Measurements from ENCODE around the gene PPP2R2C.

PPP2R2C gene

DNA sequence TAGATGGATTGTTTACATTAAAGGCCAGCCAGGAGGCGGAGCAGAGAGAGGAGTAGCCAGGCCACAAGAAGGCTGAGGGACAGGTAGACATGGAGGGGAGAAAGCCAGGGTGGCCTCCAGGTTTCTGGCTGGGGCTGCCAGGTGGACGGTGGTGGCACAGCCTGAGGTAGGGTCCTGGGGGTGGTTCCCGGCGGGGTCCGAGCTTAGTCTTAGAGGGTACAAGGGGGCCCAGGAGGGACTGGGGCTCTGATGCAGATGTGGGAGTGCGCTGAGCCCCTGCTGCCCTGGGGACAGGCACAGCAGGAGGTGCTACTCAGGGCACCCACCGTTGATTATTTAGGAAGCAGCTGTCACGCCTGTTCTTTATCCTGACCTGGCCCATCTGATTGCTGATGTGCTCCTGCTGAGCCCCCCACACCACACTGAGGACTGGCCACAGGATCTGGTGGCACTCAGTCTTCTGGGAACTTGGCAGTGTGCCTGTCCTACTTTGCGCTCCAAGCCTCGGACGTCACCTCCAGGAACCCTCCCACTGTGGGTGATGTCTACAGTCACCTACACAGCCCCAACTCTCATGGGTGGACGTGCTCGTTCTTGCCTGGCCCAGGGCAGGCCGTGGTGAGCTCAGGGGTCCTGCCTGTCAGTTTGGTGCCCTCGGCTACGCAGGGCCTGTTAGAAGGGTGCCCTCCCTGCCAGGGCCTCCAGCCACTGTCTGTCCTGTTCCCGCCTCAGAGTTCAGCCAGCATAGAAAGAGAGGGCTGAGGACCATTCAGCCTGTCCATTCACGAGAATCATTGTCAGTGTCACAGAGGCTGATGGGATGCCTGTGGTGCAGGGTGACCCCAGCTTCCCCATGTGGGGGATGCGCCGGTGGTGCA, 190.7 kb downstream of the PPP2R2C start:
- Histone ChIP-seq H3K4me3 (IDR thresholded peaks at IDR 0.05; ENCODE audit: insufficient read depth, low read depth, low read length) (no peak overlapping the region), H3K79me2 (ENCODE audit: insufficient read depth, low read depth) (no peaks in the 10 kb centered on the region), H3K4me2 (no peak overlapping the region), H3K36me3 (ENCODE audit: insufficient read depth) (no peaks in the 10 kb centered on the region), H2AFZ (ENCODE audit: low read depth) (no peak overlapping the region), H3K27me3 (ENCODE audit: insufficient read depth, low read depth) (no peaks in the 10 kb centered on the region), H3K9ac (no peak overlapping the region), H4K20me1 (ENCODE audit: insufficient read depth) (no peaks in the 10 kb centered on the region), H3K4me1 (ENCODE audit: low read depth, poor library complexity, severe bottlenecking) (peaks cover 27% of the 10 kb centered on the region), H3K27ac (no peak overlapping the region)
- TF ChIP-seq, protein P1, sequence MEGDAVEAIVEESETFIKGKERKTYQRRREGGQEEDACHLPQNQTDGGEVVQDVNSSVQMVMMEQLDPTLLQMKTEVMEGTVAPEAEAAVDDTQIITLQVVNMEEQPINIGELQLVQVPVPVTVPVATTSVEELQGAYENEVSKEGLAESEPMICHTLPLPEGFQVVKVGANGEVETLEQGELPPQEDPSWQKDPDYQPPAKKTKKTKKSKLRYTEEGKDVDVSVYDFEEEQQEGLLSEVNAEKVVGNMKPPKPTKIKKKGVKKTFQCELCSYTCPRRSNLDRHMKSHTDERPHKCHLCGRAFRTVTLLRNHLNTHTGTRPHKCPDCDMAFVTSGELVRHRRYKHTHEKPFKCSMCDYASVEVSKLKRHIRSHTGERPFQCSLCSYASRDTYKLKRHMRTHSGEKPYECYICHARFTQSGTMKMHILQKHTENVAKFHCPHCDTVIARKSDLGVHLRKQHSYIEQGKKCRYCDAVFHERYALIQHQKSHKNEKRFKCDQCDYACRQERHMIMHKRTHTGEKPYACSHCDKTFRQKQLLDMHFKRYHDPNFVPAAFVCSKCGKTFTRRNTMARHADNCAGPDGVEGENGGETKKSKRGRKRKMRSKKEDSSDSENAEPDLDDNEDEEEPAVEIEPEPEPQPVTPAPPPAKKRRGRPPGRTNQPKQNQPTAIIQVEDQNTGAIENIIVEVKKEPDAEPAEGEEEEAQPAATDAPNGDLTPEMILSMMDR (conservative IDR thresholded peaks at IDR 0.05; ENCODE audit: low read depth, low read length), result no peak

DNA sequence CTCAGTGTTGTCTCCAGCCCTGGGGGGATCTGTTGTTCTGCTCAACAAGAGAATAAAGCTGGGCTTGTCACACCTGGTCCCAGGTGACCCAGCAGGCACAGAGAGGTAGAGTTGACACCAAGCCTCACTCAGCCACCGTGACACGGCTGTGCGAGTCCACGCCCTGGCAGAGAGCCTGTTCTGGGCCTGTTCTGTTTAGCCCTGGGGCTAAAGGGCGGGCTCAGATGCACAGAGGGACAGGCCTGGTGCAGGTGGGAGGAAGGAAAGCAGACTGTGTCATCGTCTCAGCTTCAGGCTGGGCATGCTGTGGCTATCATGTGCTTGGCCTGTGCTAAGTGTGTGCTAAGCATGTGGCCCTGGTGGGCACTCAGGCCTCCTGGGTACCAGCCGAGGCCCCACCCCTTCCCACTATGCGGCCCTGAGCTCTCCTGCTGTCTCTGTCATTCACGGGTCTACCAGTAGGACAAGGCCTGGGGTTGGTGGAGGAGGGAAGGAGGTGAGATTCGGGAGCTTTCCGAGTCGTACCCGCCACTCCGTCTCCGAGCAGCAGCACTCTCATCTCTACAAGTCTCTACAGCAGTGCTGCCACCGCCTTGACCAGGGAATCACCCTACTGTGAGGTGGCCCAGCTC, 191.9 kb downstream of the PPP2R2C start:
- no peaks in the 10 kb centered on the region for H4K20me1 ChIP-seq (ENCODE audit: insufficient read depth)
- no peak overlapping the region for H2AFZ ChIP-seq (ENCODE audit: low read depth)
- TF ChIP-seq, protein P1 (conservative IDR thresholded peaks at IDR 0.05; ENCODE audit: low read depth, low read length), result no peak
- no peaks in the 10 kb centered on the region for H3K27me3 ChIP-seq (ENCODE audit: insufficient read depth, low read depth)
- H3K79me2 ChIP-seq (ENCODE audit: insufficient read depth, low read depth), result no peaks in the 10 kb centered on the region
- no peaks in the 10 kb centered on the region for H3K36me3 ChIP-seq (ENCODE audit: insufficient read depth)
- no peak overlapping the region for H3K4me3 ChIP-seq (IDR thresholded peaks at IDR 0.05; ENCODE audit: insufficient read depth, low read depth, low read length)
- H3K27ac ChIP-seq, result no peak overlapping the region
- H3K9ac ChIP-seq, result no peak overlapping the region
- no peak overlapping the region for H3K4me2 ChIP-seq
- peaks cover 27% of the 10 kb centered on the region for H3K4me1 ChIP-seq (ENCODE audit: low read depth, poor library complexity, severe bottlenecking)

DNA sequence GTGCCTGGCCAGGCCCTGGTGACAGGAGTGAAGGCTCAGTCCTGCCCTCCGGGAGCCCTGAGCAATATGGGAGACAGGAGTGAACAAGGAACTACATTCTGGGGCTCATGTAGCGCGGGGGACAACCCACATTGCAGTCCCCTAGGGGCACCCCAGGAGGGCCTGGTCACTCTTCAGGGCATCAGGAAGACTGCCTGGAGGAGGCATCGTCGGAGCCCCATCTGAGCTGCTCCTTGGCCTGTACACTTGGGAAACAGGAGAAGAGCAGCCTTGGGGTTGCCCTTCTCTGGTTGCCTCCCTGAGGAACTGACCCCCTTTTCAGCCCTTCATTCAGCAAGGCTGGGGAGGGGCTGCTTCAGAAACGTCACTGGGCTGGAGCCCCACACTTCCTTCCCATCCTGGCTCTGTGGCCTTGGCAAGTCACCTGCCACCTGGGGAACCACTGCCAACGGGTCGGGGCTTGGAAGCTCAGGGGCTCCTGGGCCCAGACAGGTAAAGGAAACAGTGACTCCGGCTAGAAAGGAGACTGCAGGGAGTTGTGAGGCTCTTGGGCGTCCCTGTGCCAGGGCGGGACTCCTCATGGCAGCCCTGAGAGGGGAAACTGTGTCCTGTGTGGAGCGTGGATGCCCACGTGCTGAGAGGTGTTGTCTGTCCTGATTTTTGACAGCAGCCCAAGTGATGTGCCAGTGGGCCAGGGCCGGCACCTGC, 192.7 kb downstream of the PPP2R2C start:
- Histone ChIP-seq H4K20me1 (ENCODE audit: insufficient read depth) (no peaks in the 10 kb centered on the region), H3K36me3 (ENCODE audit: insufficient read depth) (no peaks in the 10 kb centered on the region), H3K4me2 (no peak overlapping the region), H3K9ac (no peak overlapping the region), H3K4me3 (IDR thresholded peaks at IDR 0.05; ENCODE audit: insufficient read depth, low read depth, low read length) (no peak overlapping the region), H3K79me2 (ENCODE audit: insufficient read depth, low read depth) (no peaks in the 10 kb centered on the region), H3K27ac (no peak overlapping the region), H3K4me1 (ENCODE audit: low read depth, poor library complexity, severe bottlenecking) (peaks cover 27% of the 10 kb centered on the region), H2AFZ (ENCODE audit: low read depth) (no peak overlapping the region), H3K27me3 (ENCODE audit: insufficient read depth, low read depth) (no peaks in the 10 kb centered on the region)
- TF ChIP-seq, protein P1 (conservative IDR thresholded peaks at IDR 0.05; ENCODE audit: low read depth, low read length), result no peak

DNA sequence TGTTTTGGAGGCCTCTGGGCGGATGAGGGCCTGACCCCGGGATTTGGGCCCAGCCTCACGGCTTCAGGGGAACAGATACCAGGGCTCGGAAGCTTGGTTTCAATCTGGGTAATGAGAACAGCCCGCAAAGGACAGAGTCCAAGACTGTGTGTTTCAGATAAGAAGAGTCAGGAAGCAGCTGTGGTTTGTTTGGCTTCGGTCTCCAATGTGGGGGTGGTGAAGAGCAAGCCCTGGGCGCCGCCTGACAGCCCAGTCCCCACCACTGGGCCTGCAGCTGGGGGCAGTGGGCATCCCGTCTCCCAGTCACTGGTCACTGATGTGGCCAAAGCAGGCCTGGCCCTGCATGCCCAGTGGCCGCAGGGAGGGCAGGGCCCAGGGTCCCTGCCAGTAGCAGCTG, 193.6 kb downstream of the PPP2R2C start:
- H2AFZ ChIP-seq (ENCODE audit: low read depth), result no peak overlapping the region
- TF ChIP-seq, protein P1 (conservative IDR thresholded peaks at IDR 0.05; ENCODE audit: low read depth, low read length), result no peak
- peaks cover 27% of the 10 kb centered on the region for H3K4me1 ChIP-seq (ENCODE audit: low read depth, poor library complexity, severe bottlenecking)
- no peaks in the 10 kb centered on the region for H3K36me3 ChIP-seq (ENCODE audit: insufficient read depth)
- 0 out of 2 replicates have a peak overlapping the region, but pooled peaks have one; percentile 18 for H3K9ac ChIP-seq
- peak overlapping the region; percentile 61 for H3K27ac ChIP-seq
- H3K27me3 ChIP-seq (ENCODE audit: insufficient read depth, low read depth), result no peaks in the 10 kb centered on the region
- H3K79me2 ChIP-seq (ENCODE audit: insufficient read depth, low read depth), result no peaks in the 10 kb centered on the region
- H3K4me3 ChIP-seq (IDR thresholded peaks at IDR 0.05; ENCODE audit: insufficient read depth, low read depth, low read length), result no peak overlapping the region
- peak overlapping the region; percentile 71 for H3K4me2 ChIP-seq
- no peaks in the 10 kb centered on the region for H4K20me1 ChIP-seq (ENCODE audit: insufficient read depth)
